Epithelial cell of proximal tubule (primary cell): ENCODE measurements around the gene POP7. TPM values are rescaled to one million over a fixed set of nuclear protein-coding genes. Genes with fewer than 3 reads are reported as not detected.

Experiments
- DNase-seq: peaks from one replicate; pipeline ENCODE4 v3.0.0-alpha.2; 2011; ENCODE audit warnings: low read depth
- H3K4me3 ChIP-seq: 2 replicates; pipeline ENCODE4 v1.5.1; 2011; ENCODE audit warnings: low read depth, mild to moderate bottlenecking, low read length
- CTCF ChIP-seq: conservative IDR thresholded peaks from 2 replicates; pipeline ENCODE4 v1.5.1; 2012; ENCODE audit warnings: low read depth, mild to moderate bottlenecking, low read length
- total RNA-seq: library from RNA; depleted of rRNA; stranded (reverse); fragments of >200 nt; gene quantifications from 2 replicates; pipeline ENCODE4 v1.2.3, GENCODE V29; 2015

Gene POP7
- total RNA-seq, 1 donor from 2014 or later, result 42.7 TPM

- no peak for TF ChIP-seq CTCF
- H3K4me3 ChIP-seq, result no peak overlapping the region
- DNase-seq, result no peak
Measured at GRCh38 chr7:100671353-100672327, 34.3 kb upstream of the POP7 start.

- H3K4me3 ChIP-seq, result peak within 1 kb of the TSS; percentile 96
- TF ChIP-seq CTCF, result no peak
- peak; percentile 88 for DNase-seq
Measured at GRCh38 chr7:100673302-100673941, 32.5 kb upstream of the POP7 start, which contains the start of gene GNB2. Gene GNB2 (plus strand): TSS chr7:100673740. CDS start chr7:100676266, 2,526 bp downstream.

- DNase-seq, result no peak
- no peak for TF ChIP-seq CTCF
- peak overlapping the region; percentile 96 for H3K4me3 ChIP-seq
Measured at GRCh38 chr7:100673942-100674410, 31.9 kb upstream of the POP7 start.

GRCh38 chr7:100674411-100675104, 31.4 kb upstream of the POP7 start:
- H3K4me3 ChIP-seq, result peak overlapping the region; percentile 96
- no peak for TF ChIP-seq CTCF
- DNase-seq, result no peak

GRCh38 chr7:100675105-100675451, 30.8 kb upstream of the POP7 start:
- TF ChIP-seq CTCF, result no peak
- DNase-seq, result no peak
- peak overlapping the region; percentile 96 for H3K4me3 ChIP-seq

GRCh38 chr7:100675581-100676350, 30.2 kb upstream of the POP7 start:
- peak overlapping the region; percentile 96 for H3K4me3 ChIP-seq
- DNase-seq, result no peak
- no peak for TF ChIP-seq CTCF
